ENCODE measurements around the gene EPN3. TPM values are rescaled to one million over a fixed set of nuclear protein-coding genes. Genes with fewer than 3 reads are reported as not detected.

Gene EPN3
- polyA plus RNA-seq, 1 of the 3 experiments (the other 2 are of a cell fraction), result 0.05 TPM

DNA sequence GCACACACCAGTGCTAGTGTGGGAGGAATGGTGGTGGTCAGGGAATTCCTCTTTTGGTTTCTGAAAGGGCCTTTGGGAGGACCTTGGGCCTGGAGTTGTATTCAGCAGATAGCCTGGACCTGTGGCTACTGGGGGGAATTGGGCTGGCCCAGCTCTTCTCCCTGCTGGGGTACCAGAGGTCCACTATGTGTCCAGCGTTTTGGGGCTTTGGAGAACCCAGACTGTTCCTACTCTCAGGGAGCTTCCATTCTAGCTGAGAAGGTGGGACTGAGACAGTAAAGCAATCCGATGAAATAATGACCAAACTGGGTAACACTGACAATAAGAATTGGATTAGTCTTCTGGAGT lies 2.4 kb downstream of the EPN3 start:
- no peaks in the 10 kb centered on the region for H3K9me3 ChIP-seq
- DNase-seq, result no peak
- no peak overlapping the region for H3K27ac ChIP-seq (ENCODE audit: low read depth in 2 of 2, low read length in 1 of 2)
- no peak overlapping the region for H3K4me2 ChIP-seq
- H2AFZ ChIP-seq (ENCODE audit: low read depth), result no peak overlapping the region
- H3K79me2 ChIP-seq (ENCODE audit: insufficient read depth), result no peaks in the 10 kb centered on the region
- H4K20me1 ChIP-seq (ENCODE audit: insufficient read depth), result no peaks in the 10 kb centered on the region
- H3K9me2 ChIP-seq, result no peaks in the 10 kb centered on the region
- no peak overlapping the region for H3K9ac ChIP-seq
- H3K27me3 ChIP-seq (ENCODE audit: insufficient read depth), result peaks cover 26% of the 10 kb centered on the region; the same call in 1 of the 2 replicates
- TF ChIP-seq NRF1 (IDR thresholded peaks at IDR 0.05; ENCODE audit: low read depth, low read length) (no peak), FOSL2 (IDR thresholded peaks at IDR 0.05; ENCODE audit: borderline replicate concordance, low read depth) (no peak), USF1 (IDR thresholded peaks at IDR 0.05; ENCODE audit: borderline replicate concordance, low read depth) (no peak), EZH2phosphoT487 (IDR thresholded peaks at IDR 0.05; ENCODE audit: borderline replicate concordance, low read depth) (no peak), GABPA (IDR thresholded peaks at IDR 0.05; ENCODE audit: low read depth) (no peak)
- POLR2A ChIA-PET, result no interaction called here
- H3K4me3 ChIP-seq (ENCODE audit: low read depth in 2 of 2, low read length in 1 of 2), result no peak overlapping the region
- no peaks in the 10 kb centered on the region for H3F3A ChIP-seq (replicated peaks; ENCODE audit: insufficient read depth)
- WGBS (ENCODE audit: low lambda C conversion rate), result 74% methylated on average over 2 of the region's 2 CpGs
- H3K4me1 ChIP-seq (ENCODE audit: control insufficient read depth in 1 of 2, insufficient read depth in 2 of 2, low read depth in 1 of 2, low read length in 1 of 2), result peaks cover 7 to 30% of the 10 kb centered on the region in 2 experiments; a peak in 3 of 4 replicates
- H3K36me3 ChIP-seq (replicated peaks in 1 of 2; ENCODE audit: control insufficient read depth in 1 of 2, insufficient read depth in 2 of 2, low read length in 1 of 2), result no peaks in the 10 kb centered on the region
- CTCF ChIA-PET, result interaction anchor here (0.7 to 24.2 kb wide), 6 partner anchors 12 to 89 kb away, joined by 3 to 1212 read pairs (median 5); partner anchors contain the start of genes RSAD1 and SPATA20

GRCh38 chr17:50535407-50535806 lies 2.9 kb downstream of the EPN3 start:
- TF ChIP-seq NRF1 (IDR thresholded peaks at IDR 0.05; ENCODE audit: low read depth, low read length) (no peak), TEAD4 (IDR thresholded peaks at IDR 0.05; ENCODE audit: borderline replicate concordance, insufficient read depth) (no peak), MEF2A (IDR thresholded peaks at IDR 0.05; ENCODE audit: borderline replicate concordance, low read depth) (no peak), USF2 (IDR thresholded peaks at IDR 0.05; ENCODE audit: borderline replicate concordance, low read depth, low read length) (no peak)
- TF ChIP-seq, protein P1, sequence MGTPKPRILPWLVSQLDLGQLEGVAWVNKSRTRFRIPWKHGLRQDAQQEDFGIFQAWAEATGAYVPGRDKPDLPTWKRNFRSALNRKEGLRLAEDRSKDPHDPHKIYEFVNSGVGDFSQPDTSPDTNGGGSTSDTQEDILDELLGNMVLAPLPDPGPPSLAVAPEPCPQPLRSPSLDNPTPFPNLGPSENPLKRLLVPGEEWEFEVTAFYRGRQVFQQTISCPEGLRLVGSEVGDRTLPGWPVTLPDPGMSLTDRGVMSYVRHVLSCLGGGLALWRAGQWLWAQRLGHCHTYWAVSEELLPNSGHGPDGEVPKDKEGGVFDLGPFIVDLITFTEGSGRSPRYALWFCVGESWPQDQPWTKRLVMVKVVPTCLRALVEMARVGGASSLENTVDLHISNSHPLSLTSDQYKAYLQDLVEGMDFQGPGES (IDR thresholded peaks at IDR 0.05; ENCODE audit: low read depth, low read length), result no peak
- Histone ChIP-seq H3K9ac (no peak overlapping the region), H3K9me2 (no peaks in the 10 kb centered on the region), H3K9me3 (no peaks in the 10 kb centered on the region), H3K27me3 (ENCODE audit: insufficient read depth) (peaks cover 21% of the 10 kb centered on the region; the same call in 1 of the 2 replicates), H3K27ac (ENCODE audit: low read depth in 2 of 2, low read length in 1 of 2) (no peak overlapping the region), H4K20me1 (ENCODE audit: insufficient read depth) (no peaks in the 10 kb centered on the region), H3F3A (replicated peaks; ENCODE audit: insufficient read depth) (no peaks in the 10 kb centered on the region), H3K79me2 (ENCODE audit: insufficient read depth) (no peaks in the 10 kb centered on the region), H3K4me1 (ENCODE audit: control insufficient read depth in 1 of 2, insufficient read depth in 2 of 2, low read depth in 1 of 2, low read length in 1 of 2) (peaks cover 7 to 30% of the 10 kb centered on the region in 2 experiments; a peak in 3 of 4 replicates), H3K36me3 (replicated peaks in 1 of 2; ENCODE audit: control insufficient read depth in 1 of 2, insufficient read depth in 2 of 2, low read length in 1 of 2) (no peaks in the 10 kb centered on the region), H3K4me3 (ENCODE audit: low read depth in 2 of 2, low read length in 1 of 2) (no peak overlapping the region), H3K4me2 (no peak overlapping the region), H2AFZ (ENCODE audit: low read depth) (no peak overlapping the region)
- ChIA-PET POLR2A (no interaction called here), CTCF (interaction anchor here (0.9 to 24.2 kb wide), 6 partner anchors 11 to 88 kb away, joined by 3 to 1212 read pairs (median 5); partner anchors contain the start of genes RSAD1 and SPATA20)
- DNase-seq, result no peak
- WGBS (ENCODE audit: low lambda C conversion rate), result 89% methylated on average over 7 of the region's 7 CpGs
